Dedifferentiated amniotic fluid mesenchymal stem cell (primary cell): ENCODE data around the gene DNAJB1.
"Not testable (repeated sequence)": the region's sequence is repeated elsewhere in the genome, so short reads cannot be mapped to it uniquely, and the experiment has no call there.

ENCODE experiments used
- DNase-seq: peaks from one replicate; pipeline ENCODE4 v3.0.0-alpha.2; 2016; ENCODE audit errors: extremely low spot score

Gene DNAJB1

GRCh38 chr19:14520543-14520942 lies 2.3 kb upstream of the DNAJB1 start:
- no peak for DNase-seq

GRCh38 chr19:14519860-14520407 lies 1.7 kb upstream of the DNAJB1 start:
- DNase-seq, result no peak

GRCh38 chr19:14519245-14519859 lies 1.2 kb upstream of the DNAJB1 start:
- DNase-seq, result no peak

GRCh38 chr19:14517446-14517839 lies 754 bp downstream of the DNAJB1 start:
- no peak for DNase-seq

- no peak for DNase-seq
Observed at GRCh38 chr19:14516746-14517438, 1.3 kb downstream of the DNAJB1 start.

- no peak for DNase-seq
Observed at GRCh38 chr19:14516048-14516534, 2.1 kb downstream of the DNAJB1 start.

GRCh38 chr19:14515501-14516047 lies 2.6 kb downstream of the DNAJB1 start:
- no peak for DNase-seq

GRCh38 chr19:14514215-14514863 lies 3.9 kb downstream of the DNAJB1 start:
- DNase-seq, result no peak

GRCh38 chr19:14512406-14512961 lies 5.7 kb downstream of the DNAJB1 start:
- no peak for DNase-seq

- no peak for DNase-seq
Observed at GRCh38 chr19:14511229-14511593, 7.0 kb downstream of the DNAJB1 start.

GRCh38 chr19:14510311-14511228 lies 7.6 kb downstream of the DNAJB1 start:
- peak; percentile 86 for DNase-seq

- DNase-seq, result peak; percentile 30
Observed at GRCh38 chr19:14507704-14508542, 10.3 kb downstream of the DNAJB1 start.

GRCh38 chr19:14505488-14506239 lies 12.5 kb downstream of the DNAJB1 start:
- DNase-seq, result peak; percentile 86

GRCh38 chr19:14504575-14504974 lies 13.6 kb downstream of the DNAJB1 start:
- not testable (repeated sequence) for DNase-seq

- DNase-seq, result no peak
Observed at GRCh38 chr19:14503285-14503684, 14.9 kb downstream of the DNAJB1 start.

- DNase-seq, result no peak
Observed at GRCh38 chr19:14502334-14503092, 15.7 kb downstream of the DNAJB1 start.

GRCh38 chr19:14497228-14497921 lies 20.8 kb downstream of the DNAJB1 start:
- DNase-seq, result no peak

- no peak for DNase-seq
Observed at GRCh38 chr19:14496834-14497227, 21.4 kb downstream of the DNAJB1 start.
